GM12874 (cell line): ENCODE data around the gene RUVBL1.
A peak's percentile ranks its signal among the peaks of the same experiment; 100 is the strongest.

Experiments
- CTCF ChIP-seq: IDR thresholded peaks from 2 replicates; pipeline ENCODE4 v1.5.1; 2011; ENCODE audit warnings: low read depth, mild to moderate bottlenecking, control low read depth, low read length, moderate library complexity; ENCODE audit not compliant: insufficient read depth

RUVBL1 gene

GRCh38 chr3:128076483-128077201 lies 47.0 kb downstream of the RUVBL1 start:
- no peak for TF ChIP-seq CTCF

GRCh38 chr3:128075522-128076482 lies 47.8 kb downstream of the RUVBL1 start:
- TF ChIP-seq CTCF, result peak; percentile 96

GRCh38 chr3:128074851-128075521 lies 48.6 kb downstream of the RUVBL1 start:
- no peak for TF ChIP-seq CTCF

- TF ChIP-seq CTCF, result no peak
Observed at GRCh38 chr3:128073807-128074206, 49.8 kb downstream of the RUVBL1 start.

- TF ChIP-seq CTCF, result no peak
Observed at GRCh38 chr3:128073185-128073725, 50.4 kb downstream of the RUVBL1 start.

- no peak for TF ChIP-seq CTCF
Observed at GRCh38 chr3:128072454-128073184, 51.0 kb downstream of the RUVBL1 start.
